Astrocyte of the hippocampus (primary cell): ENCODE results near the gene SMCR8.
"Not testable (repeated sequence)": the region's sequence is repeated elsewhere in the genome, so short reads cannot be mapped to it uniquely, and the experiment has no call there.

Experiments
- DNase-seq: peaks from one replicate; pipeline ENCODE4 v3.0.0; 2011; ENCODE audit warnings: low read depth, low spot score

The SMCR8 gene

DNA sequence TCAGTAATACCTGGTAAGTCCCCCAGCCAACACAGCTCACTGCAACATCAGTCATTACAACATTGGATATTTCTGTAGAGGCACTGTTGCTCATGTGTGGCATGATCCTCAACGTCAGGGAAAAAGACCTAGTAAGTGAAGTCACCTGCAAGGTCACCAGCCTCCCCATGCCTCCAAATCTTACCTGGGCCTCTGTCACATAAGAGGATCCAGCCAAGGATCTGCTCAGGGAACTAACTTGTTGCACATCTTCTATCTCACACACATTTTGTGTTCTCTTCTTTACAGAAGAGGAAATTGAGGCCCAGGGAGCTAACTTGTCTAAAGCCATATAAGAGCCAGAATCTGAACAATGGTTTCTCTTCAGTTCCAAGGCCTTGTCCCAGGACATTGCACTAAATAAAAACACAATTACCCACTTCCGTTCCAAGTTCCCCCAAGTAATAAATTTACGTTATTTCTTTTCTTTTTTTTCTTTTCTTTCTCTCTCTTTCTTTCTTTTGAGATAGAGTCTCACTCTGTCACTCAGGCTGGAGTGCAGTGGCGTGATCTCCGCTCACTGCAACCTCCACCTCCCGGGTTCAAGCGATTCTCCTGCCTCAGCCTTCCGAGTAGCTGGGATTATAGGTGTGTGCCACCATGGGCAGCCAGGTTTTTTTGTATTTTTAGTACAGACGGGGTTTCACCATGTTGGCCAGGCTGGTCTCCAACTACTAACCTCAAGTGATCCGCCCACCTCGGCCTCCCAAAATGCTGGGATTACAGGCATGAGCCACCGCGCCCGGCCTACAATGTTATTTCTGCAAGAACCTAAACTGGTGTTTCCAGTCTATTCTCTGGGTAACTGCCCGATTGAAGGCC is 47.0 kb downstream of the SMCR8 start:
- no peak for DNase-seq

DNA sequence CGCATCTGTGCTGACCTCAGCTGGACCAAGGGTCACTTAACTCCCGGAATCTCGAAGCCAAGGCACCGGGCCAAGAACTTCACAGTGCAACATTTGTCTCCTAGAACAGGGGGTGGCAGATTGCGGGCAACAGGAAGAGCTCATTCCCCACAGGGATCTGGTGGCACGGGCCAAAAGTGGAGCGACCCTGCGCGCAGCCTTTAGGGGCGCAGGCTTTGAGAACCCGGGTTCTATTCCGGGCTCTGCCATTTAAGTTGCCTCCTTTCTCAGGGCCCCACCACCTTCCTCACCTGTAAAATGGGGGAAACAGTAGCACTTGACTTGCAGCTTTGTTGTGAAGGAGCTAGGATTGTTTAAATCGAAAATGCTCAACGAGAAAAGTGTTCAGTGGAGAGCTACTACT is 47.6 kb downstream of the SMCR8 start:
- DNase-seq = peak; percentile 61

DNA sequence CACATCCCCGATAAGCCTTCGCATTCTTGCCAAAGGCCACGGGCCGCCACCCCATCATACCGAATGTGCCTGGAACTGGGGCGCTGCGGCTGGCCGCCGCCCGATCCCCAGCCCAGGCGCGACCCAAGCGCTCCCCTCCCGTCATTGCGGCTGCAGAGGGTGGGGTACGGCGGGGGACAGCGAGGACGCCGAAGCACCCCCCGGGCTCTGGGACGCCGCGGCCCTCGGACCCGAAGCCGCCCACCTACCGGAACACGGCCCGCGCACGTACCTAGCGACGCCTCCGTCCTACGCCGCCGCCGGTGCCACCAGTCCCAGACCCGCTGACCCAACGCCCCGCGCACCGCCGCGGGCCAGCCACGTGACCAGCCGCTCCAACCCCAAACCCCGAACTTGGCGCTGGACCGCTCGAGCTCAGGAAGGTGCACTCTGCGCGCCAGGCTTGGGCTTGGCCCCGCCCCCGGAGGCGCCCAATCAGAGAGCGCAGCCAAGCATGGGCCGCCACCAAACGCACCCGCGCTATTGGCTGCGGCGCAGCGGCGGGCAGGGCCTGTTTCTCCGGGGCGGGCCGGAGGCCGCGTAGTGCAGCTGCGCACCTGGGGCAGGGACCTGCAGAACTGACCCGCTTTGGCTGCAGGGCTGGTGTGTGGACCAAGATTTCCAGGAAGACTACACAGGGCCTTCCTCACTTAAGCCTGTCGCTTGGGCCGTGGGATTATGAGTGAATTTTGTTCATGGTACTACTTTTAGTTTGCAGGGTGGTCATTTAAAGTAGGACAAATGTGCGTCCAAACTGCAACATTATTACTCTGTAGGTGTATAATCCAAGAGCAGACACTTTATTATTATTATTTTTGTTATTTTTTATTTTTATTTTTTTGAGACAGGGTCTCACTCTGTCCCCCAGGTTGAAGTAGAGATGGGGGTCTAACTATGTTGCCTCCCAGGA is 48.3 kb downstream of the SMCR8 start, which contains the start of gene SHMT1:
TSS of gene SHMT1 (minus strand) at position 450 of the 949 bp plus-strand sequence. CDS start 7,569 bp downstream, outside the sequence.
- DNase-seq = peak; percentile 96

DNA sequence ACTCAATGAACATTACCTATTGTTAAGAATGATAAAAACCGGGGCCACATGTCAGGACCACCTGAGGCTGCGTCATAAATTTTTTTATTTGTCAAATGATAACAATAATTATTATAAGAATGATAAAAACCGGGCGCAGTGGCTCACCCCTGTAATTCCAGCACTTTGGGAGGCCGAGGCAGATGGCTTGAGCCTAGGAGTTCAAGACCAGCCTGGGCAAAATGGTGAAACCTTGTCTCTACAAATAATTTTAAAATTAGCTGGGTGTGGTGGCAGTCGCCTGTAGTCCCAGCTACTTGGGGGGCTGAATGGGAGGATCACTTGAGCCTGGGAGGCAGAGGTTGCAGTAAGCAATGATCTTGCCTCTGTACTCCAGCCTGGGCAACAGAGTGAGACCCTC is 49.1 kb downstream of the SMCR8 start:
- no peak for DNase-seq

DNA sequence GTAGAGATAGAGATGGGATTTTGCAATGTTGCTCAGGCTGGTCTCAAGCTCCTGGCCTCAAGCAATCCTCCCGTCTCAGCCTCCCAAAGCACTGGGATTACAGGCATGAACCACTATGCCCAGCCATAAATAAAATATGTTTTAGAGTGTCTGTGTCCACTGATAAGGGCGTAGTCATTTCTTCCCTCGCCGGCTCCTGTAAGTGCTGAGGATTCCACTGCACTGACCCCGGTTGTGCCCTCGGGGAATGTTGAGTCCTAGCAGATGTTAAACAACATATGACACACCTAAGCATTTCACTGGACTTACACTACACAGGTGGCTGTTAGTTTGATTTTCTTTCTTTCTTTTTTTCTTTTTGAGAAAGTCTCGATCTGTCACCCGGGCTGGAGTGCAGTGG is 53.9 kb downstream of the SMCR8 start:
- no peak for DNase-seq

DNA sequence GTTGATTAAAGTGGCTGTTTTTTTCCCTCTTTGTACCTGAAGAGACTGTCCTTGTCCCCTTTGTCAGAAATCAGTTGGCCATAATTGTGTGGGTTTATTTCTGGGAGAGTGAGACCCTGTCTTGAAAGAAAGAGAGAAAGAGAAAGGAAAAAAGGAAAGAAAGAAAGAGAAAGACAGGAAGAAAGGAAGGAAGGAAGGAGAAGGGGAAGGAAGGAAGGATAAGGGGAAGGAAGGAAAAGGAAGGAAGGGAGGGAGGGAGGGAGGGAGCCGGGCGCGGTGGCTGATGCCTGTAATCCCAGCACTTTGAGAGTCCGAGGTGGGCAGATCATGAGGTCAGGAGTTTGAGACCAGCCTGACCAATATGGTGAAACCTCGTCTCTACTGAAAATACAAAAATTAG is 55.7 kb downstream of the SMCR8 start:
- no peak for DNase-seq

DNA sequence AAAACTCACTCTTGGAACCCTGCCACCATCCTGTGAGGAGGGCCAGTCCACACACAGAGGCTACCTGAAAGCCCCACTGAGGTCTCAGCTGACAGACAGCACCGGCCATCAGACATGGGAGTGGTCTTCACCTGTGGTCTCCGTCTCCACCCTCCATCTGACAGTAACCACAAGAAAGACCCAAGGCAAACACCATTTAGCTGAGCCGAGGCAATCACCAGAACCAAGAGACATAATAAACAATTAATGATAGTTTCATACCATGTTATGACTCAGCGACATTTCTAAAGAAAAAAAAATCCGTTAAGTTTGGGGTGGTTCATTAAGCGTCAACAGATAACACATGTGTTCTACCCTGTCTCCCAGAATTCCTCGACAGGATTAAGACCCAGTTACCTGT is 56.4 kb downstream of the SMCR8 start:
- no peak for DNase-seq

DNA sequence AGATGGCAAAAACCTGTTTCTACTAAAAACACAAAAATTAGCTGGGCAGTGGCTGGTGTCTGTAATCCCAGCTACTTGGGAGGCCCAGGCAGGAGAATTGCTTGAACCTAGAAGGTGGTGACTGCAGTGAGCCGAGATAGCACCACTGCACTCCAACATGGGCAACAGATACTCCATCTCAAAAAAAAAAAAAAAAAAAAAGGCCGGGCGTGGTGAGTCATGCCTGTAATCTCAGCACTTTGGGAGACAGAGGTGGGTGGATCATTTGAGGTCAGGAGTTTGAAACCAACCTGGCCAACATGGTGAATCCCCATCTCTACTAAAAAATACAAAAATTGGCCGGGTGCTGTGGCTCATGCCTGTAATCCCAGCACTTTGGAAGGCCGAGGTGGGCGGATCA is 58.1 kb downstream of the SMCR8 start:
- DNase-seq = not testable (repeated sequence)

DNA sequence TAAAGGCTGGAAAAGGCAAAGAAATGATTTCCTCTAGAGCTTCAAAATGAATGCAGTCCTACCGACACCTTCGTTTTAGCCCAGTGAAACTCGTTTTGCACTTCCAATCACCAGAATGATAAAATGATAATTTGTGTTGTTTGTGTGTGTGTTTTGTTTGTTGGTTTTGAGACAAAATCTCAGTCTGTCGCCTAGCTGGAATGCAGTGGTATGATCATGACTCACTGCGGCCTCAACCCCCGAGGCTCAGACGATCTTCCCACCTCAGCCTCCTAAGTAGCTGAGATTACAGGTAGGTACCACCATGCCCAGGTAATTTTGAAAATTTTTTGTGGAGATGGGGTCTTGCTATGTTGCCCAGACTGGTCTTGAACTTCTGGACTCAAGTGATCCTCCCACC is 59.1 kb downstream of the SMCR8 start:
- no peak for DNase-seq
